ENCODE data around the gene TMA16.

Gene TMA16

GRCh38 chr4:163563592-163563991, 69.1 kb downstream of the TMA16 start:
- DNase-seq (ENCODE audit: low read depth), result no peak

GRCh38 chr4:163564221-163564720, 69.8 kb downstream of the TMA16 start:
- no peak for DNase-seq (ENCODE audit: low read depth)

- DNase-seq (ENCODE audit: low read depth), result no peak
Measured at GRCh38 chr4:163565226-163566135, 71.0 kb downstream of the TMA16 start.

GRCh38 chr4:163566257-163566796, 71.8 kb downstream of the TMA16 start:
- DNase-seq (ENCODE audit: low read depth), result no peak

- DNase-seq (ENCODE audit: low read depth), result no peak
Measured at GRCh38 chr4:163568843-163569242, 74.4 kb downstream of the TMA16 start.
